MM.1S (cell line): Measurements from ENCODE around the gene PTX3.

ENCODE experiments used
- DNase-seq: peaks from one replicate; pipeline ENCODE4 v3.0.0-alpha.2; 2015
- H2AFZ ChIP-seq: fragments of 300-600 bp; sonication (generic); 2 replicates; pipeline ENCODE4 v1.6.0; 2016; ENCODE audit warnings: antibody characterized with exemption, low read length
- H3F3A ChIP-seq: fragments of 300-600 bp; sonication (generic); 2 replicates; pipeline ENCODE4 v1.6.1; 2016; ENCODE audit warnings: mild to moderate bottlenecking, antibody characterized with exemption, low read length, moderate library complexity, mixed read lengths; ENCODE audit not compliant: insufficient read depth
- H3K27ac ChIP-seq: fragments of 300-600 bp; sonication (generic); 2 replicates; pipeline ENCODE4 v1.5.1; 2016; ENCODE audit warnings: mild to moderate bottlenecking, low read length
- H3K27me3 ChIP-seq: fragments of 300-600 bp; sonication (generic); replicated peaks from 2 replicates; pipeline ENCODE4 v1.6.0; 2016; ENCODE audit warnings: low read length; ENCODE audit not compliant: insufficient read depth
- H3K36me3 ChIP-seq: fragments of 300-600 bp; sonication (generic); replicated peaks from 2 replicates; pipeline ENCODE4 v1.6.1; 2016; ENCODE audit warnings: mild to moderate bottlenecking, low read length, mixed read lengths; ENCODE audit not compliant: insufficient read depth
- H3K4me1 ChIP-seq: fragments of 300-600 bp; sonication (generic); 2 replicates; pipeline ENCODE4 v1.6.1; 2016; ENCODE audit warnings: low read length, mixed read lengths
- H3K4me2 ChIP-seq: fragments of 300-600 bp; sonication (generic); 2 replicates; pipeline ENCODE4 v1.6.0; 2016; ENCODE audit warnings: low read depth, low read length
- H3K4me3 ChIP-seq: fragments of 300-600 bp; sonication (generic); 2 replicates; pipeline ENCODE4 v1.5.1; 2016; ENCODE audit warnings: low read length, mixed read lengths
- H3K79me2 ChIP-seq: fragments of 300-600 bp; sonication (generic); 2 replicates; pipeline ENCODE4 v1.6.1; 2016; ENCODE audit warnings: mixed run types, low read length, mixed read lengths
- H3K9ac ChIP-seq: fragments of 300-600 bp; sonication (generic); 2 replicates; pipeline ENCODE4 v1.6.1; 2016; ENCODE audit warnings: low read length, mixed read lengths
- H3K9me2 ChIP-seq: fragments of 300-600 bp; sonication (generic); replicated peaks from 2 replicates; pipeline ENCODE4 v1.6.1; 2016; ENCODE audit warnings: mild to moderate bottlenecking, low read length, mixed read lengths; ENCODE audit not compliant: insufficient read depth
- H3K9me3 ChIP-seq: fragments of 300-600 bp; sonication (generic); replicated peaks from 2 replicates; pipeline ENCODE4 v1.6.1; 2016; ENCODE audit warnings: mild to moderate bottlenecking, low read length, mixed read lengths; ENCODE audit not compliant: insufficient read depth
- H4K20me1 ChIP-seq: fragments of 300-600 bp; sonication (generic); 2 replicates; pipeline ENCODE4 v1.6.1; 2016; ENCODE audit warnings: mild to moderate bottlenecking, low read length, moderate library complexity, mixed read lengths; ENCODE audit not compliant: insufficient read depth
- EZH2 ChIP-seq: fragments of 300-600 bp; sonication (generic); optimal IDR thresholded peaks from 2 replicates; pipeline ENCODE3; 2017; ENCODE audit warnings: low read depth, mild to moderate bottlenecking, antibody characterized with exemption, low read length, mixed read lengths
- EZH2phosphoT487 ChIP-seq: fragments of 300-600 bp; sonication (generic); IDR thresholded peaks from 2 replicates; pipeline ENCODE4 v1.6.1; 2018; ENCODE audit warnings: antibody characterized with exemption, low read length
- TF ChIP-seq, protein P1 (sequence below): fragments of 300-600 bp; sonication (generic); IDR thresholded peaks from 2 replicates; pipeline ENCODE4 v1.5.1; 2016; ENCODE audit warnings: antibody characterized with exemption, low read length, mixed read lengths

PTX3 gene

DNA sequence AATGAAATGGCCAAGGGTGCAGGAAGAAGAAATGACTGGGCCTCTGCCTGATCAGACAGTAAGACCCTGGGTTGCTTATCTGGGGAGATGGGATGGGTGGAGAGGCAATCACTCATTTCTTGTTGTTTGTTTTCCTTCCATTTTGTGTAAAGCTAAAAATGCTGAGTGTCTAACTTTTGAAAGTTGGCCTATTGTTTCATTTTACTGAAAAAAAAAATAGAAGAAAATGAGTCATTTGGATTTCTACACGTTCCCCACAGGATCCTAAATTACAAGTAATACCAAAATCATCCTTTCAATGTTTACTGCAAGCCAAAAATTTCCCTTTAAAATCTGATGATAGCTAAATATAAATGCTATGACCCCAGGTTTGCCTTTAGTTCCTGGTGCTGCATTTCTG is 30.6 kb downstream of the PTX3 start:
- Histone ChIP-seq H3K9ac (no peak overlapping the region), H3K4me2 (no peak overlapping the region), H2AFZ (no peak overlapping the region), H3F3A (no peaks in the 10 kb centered on the region), H3K4me1 (0 out of 2 replicates have a peak, but pooled peaks cover 3% of the 10 kb centered on the region), H3K79me2 (no peaks in the 10 kb centered on the region), H4K20me1 (no peaks in the 10 kb centered on the region), H3K9me3 (no peaks in the 10 kb centered on the region), H3K27me3 (no peaks in the 10 kb centered on the region), H3K36me3 (no peaks in the 10 kb centered on the region), H3K27ac (no peak overlapping the region), H3K4me3 (no peak overlapping the region), H3K9me2 (no peaks in the 10 kb centered on the region)
- no peak for TF ChIP-seq EZH2
- TF ChIP-seq, protein P1, sequence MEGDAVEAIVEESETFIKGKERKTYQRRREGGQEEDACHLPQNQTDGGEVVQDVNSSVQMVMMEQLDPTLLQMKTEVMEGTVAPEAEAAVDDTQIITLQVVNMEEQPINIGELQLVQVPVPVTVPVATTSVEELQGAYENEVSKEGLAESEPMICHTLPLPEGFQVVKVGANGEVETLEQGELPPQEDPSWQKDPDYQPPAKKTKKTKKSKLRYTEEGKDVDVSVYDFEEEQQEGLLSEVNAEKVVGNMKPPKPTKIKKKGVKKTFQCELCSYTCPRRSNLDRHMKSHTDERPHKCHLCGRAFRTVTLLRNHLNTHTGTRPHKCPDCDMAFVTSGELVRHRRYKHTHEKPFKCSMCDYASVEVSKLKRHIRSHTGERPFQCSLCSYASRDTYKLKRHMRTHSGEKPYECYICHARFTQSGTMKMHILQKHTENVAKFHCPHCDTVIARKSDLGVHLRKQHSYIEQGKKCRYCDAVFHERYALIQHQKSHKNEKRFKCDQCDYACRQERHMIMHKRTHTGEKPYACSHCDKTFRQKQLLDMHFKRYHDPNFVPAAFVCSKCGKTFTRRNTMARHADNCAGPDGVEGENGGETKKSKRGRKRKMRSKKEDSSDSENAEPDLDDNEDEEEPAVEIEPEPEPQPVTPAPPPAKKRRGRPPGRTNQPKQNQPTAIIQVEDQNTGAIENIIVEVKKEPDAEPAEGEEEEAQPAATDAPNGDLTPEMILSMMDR: no peak
- TF ChIP-seq EZH2phosphoT487: no peak
- no peak for DNase-seq

DNA sequence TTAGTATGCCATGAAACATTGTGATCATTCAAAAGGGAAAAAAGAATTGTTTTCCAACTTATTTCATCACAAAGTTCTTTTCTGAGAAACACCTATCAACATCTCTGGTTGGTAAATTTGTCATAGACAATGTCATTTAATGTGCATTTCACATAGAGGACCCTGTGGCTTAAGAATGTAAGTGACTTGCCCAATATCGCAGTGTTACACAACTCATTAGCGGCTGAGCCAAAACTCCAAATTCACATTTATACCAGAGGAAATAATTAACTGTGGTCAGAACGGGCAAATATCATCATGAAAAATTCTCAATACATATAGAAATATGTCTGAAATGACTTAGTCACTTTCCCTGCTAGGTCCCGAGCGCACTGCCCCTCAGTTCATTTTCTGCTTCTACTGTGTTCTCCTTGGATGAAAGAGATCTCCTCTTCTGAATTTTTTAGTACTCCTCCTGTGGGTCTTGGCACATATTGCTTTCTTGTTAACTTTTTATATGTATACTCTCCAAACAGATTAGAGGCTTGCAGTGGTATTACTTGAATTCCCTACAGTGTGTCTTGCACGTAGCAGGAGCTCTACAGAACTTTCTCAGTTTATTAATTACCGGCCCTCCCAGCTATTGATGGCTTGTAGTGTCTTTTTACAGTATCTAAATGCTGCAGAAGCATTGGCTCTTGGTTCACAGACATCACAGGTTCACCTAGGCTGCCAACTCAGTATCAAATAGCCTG is 33.1 kb downstream of the PTX3 start:
- Histone ChIP-seq H3K4me1 (0 out of 2 replicates have a peak, but pooled peaks cover 3% of the 10 kb centered on the region), H3K27ac (no peak overlapping the region), H2AFZ (no peak overlapping the region), H3K4me3 (no peak overlapping the region), H3K79me2 (no peaks in the 10 kb centered on the region), H3K27me3 (no peaks in the 10 kb centered on the region), H3F3A (no peaks in the 10 kb centered on the region), H3K9me2 (no peaks in the 10 kb centered on the region), H3K4me2 (no peak overlapping the region), H3K9ac (no peak overlapping the region), H3K36me3 (no peaks in the 10 kb centered on the region), H4K20me1 (no peaks in the 10 kb centered on the region), H3K9me3 (no peaks in the 10 kb centered on the region)
- DNase-seq: no peak
- TF ChIP-seq EZH2phosphoT487 (no peak), EZH2 (no peak)
- TF ChIP-seq, protein P1: no peak

DNA sequence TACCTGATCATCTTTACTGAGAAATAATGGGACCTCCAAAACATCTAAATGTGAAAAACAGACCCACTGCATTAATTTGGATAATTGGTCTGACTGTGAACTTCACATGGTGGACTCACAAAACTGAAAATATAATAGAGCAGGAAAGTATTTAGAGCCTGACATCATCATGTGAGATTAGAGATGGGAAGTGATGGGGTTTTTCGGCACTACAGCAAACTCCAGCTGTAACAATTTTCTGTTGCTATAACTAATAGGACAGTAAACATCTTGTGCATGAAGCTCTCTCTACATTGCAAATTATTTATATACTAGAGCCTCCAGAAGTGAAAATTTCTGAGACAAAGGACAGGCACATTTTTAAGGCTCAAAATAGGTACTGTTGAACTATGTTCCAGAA is 34.4 kb downstream of the PTX3 start:
- H3K27me3 ChIP-seq: no peaks in the 10 kb centered on the region
- H2AFZ ChIP-seq: no peak overlapping the region
- H3K4me3 ChIP-seq: no peak overlapping the region
- H3K27ac ChIP-seq: no peak overlapping the region
- H4K20me1 ChIP-seq: no peaks in the 10 kb centered on the region
- H3K9ac ChIP-seq: no peak overlapping the region
- DNase-seq: no peak
- H3K79me2 ChIP-seq: no peaks in the 10 kb centered on the region
- no peak overlapping the region for H3K4me2 ChIP-seq
- no peaks in the 10 kb centered on the region for H3F3A ChIP-seq
- H3K9me3 ChIP-seq: no peaks in the 10 kb centered on the region
- 0 out of 2 replicates have a peak, but pooled peaks cover 3% of the 10 kb centered on the region for H3K4me1 ChIP-seq
- no peaks in the 10 kb centered on the region for H3K36me3 ChIP-seq
- H3K9me2 ChIP-seq: no peaks in the 10 kb centered on the region
- no peak for TF ChIP-seq EZH2phosphoT487
- TF ChIP-seq, protein P1: no peak
- no peak for TF ChIP-seq EZH2
